GM18519 (cell line): ENCODE measurements around the gene SMYD3.

Source experiments
- ATAC-seq: cut with Tn5 transposase; IDR thresholded peaks from one replicate; pipeline ENCODE4 v1.9.1; 2021; ENCODE audit warnings: mild to moderate bottlenecking, moderate library complexity; ENCODE audit not compliant: unreplicated experiment, low FRiP score

The SMYD3 gene

DNA sequence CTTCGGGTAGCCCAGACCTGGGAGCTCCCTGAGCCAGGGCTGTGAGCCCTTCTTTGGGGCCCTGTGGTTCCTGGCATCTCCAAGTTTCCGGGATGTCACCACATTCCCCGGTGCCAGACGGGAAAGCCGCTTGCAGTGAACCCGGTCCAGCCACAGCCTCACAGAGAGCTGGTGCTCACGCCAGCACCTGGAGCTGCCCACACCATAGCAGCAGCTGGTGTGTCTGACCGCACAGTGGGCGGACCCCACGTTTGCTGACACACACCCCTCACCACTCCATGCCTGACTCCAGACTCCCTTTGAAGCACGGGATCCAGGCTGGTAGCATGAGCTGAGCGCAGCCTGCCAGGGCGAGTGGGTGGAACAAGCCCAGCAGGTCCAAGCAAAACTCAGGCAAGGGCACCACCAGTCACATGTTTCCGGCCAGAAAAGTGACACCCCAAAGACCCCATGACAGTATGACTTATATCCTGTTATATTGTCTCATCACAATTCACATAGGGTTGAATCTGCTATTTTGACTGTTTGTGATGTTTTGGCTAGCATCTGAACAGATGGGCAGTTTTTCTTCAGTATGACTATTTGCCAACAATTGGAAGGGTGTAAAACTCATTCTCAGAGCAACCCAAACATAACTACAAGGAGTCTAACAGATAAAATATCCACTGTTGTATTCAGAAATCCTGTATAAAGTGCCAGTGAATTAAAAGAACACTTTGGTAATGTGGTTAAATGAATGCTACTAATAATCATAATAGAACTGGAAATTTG, 285.4 kb downstream of the SMYD3 start:
- ATAC-seq: no peak

DNA sequence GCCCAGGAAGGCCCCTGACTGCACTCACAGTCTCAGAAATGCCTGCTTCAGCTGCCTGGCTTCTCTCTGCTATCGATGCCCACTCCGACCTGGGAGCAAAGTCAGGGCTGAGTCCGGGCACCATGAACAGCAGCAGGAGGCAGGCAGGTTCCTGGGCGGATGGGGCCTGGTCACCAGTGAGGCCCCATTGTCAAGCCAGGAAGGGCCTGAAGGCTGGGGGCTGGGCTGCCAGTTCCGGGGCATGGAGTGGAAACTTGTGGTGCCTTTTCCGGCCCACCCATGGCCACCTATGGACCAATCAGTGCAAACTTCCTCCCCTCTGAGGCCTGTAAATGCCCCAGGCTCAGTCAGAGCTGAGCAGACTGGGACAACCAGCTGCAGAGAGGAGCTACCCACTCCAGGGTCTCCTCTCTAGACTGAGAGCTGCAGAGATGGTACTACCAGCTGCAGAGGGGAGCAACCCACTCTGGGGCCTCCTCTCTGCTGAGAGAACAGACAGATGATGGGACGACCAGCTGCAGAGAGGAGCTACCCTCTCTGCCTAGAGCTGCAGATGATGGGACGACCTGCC, 286.5 kb downstream of the SMYD3 start:
- no peak for ATAC-seq

DNA sequence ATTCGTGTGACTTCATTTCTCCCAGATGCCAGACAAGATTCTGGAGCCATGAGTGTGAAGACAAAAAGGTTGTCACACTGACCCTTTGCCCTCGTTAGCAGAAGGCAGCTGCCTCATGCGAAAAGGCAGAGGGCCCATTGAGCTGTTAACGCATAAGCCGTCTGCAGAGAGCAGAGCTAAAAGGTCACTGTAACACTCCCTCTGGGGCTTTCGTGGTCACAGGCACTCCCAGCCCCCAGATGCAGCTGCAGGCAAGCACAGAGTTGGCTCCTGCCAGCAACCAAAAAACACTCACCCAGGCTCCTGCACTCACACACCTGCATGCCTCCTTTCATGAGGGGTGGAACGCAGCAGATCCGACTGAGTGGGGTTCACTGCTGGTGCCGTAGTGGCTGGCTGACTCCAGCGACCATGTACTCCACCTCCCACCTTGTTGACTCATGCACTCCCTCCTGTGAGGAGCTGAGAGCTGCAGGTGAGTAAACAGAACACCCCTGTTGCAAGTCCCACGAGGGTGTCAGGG, 287.5 kb downstream of the SMYD3 start:
- no peak for ATAC-seq

DNA sequence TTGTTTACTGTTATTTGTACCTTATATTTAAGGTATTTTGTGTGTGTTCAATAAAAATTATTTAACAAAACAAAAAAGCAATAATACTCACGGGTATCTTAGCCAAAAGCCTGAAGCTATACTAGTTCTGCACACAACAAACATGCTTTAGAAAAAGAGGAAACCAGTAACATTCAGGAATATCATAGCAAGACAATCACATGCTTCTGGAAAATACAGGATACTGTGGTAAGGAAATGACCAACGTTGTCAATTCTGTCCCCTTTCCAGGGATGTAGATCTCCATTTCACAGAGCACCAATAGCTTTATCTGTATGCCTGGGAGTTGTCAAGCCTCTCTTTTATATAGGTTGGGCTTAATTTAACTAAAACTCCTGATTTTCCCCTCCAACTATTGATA, 288.4 kb downstream of the SMYD3 start:
- ATAC-seq: no peak

DNA sequence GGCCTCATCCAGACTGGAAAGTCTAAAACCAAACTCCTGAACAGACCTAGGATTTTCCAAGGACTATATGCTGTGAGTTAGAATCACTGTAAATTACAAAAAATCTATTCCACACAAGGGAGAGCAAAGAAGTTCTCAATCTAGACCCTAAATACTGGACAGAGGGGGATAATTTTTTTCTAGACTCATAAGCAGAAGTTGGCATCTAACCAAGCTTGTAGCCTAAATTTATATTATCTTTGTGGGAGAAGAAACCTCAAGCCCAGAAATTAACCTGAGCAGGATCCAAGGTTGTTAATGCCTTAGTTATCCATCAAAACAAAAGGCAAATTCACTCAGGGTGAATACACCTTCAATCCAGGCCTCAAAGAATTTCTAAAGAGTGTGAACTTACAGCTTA, 290.2 kb downstream of the SMYD3 start:
- ATAC-seq: no peak

DNA sequence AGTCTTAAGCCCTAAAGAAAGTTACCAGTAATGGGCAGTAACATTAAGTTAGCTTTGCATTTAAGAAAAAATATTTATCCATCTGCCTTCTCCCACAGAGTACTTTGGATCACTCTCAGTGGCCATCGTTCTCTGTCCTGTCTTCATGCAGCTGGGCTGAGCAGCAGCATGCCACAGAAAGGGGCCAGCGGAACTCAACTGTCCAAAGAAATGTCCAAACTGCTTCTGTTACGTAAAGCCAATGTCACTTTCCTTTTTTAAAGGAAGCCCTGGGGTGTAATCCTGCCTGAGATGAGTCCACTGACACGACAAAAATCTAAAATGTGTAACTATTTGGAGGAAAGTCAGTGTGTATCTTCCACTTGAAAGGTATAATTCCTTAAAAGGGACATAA, 291.6 kb downstream of the SMYD3 start:
- ATAC-seq: no peak

DNA sequence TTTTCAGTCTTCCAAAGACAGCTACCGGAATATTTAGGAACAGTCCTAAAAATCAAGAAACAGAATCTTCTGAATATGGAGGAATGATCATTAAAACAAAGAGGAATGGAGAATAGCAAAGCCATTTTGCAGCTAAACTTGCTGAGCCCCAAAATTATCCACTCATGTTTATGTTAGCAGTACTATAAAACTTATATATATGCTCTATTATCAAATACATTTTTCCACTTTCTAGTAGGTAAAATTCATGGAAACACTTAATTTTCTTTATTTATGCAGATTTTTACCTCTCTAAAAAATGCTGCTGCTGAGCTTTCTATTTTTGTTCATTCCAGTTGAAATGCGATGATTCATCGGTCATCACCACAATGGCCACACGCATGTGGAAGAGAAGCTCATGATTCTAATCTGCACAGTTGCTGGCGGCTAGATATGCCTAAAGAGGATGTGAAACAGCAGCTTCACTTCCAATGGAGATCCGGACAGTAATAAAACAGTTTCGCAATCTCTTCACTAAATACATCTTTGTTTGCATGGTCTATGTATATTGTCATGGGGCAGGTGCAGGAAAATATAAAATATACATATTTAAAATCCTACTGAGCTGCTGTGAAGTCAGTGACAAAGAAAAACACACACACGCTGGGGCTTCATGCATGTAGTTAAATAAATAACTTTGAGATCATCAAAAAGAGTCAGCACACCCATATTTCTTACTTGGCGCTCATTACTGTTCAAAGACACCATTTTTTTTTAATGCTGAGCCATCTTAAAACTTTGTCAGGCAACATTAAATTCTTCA, 292.2 kb downstream of the SMYD3 start:
- peak; percentile 97 for ATAC-seq

DNA sequence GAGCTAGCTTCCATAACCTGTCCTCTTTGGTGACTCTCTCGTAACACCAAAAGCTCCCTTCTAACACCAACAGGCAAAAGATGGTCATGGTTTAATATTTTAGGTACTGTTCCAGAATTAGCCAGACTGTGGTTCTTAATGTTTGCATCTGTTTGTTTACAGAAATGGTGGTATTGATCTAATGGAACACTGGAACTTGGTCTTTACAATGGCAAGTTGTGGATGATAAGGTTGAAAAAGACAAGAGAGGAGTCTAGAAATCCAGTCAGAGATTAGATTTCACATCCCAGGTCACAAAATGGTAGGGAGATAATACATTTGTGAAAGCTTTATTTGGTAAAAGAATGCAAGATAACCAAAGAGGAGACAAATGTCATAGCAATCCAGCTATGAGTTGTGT, 293.1 kb downstream of the SMYD3 start:
- no peak for ATAC-seq

DNA sequence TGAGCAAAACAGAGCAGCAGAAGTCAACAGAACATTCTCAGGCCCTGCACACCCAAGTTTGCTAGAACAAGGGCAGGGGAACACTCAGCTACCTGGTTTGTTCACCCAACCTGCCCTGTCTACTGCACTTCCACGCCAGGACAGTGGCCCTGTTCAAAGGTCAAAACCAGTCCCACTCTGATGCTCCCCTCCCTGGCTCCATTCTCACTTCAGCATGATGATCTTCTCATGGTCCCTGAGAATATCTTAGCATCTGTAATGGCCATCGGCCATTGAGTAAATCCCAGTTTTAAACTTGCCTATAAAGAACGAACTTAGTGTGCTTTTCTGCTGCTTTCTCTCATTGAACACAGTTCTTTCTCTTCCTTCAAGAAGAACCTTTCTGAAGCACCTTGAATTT, 293.6 kb downstream of the SMYD3 start:
- ATAC-seq: no peak

DNA sequence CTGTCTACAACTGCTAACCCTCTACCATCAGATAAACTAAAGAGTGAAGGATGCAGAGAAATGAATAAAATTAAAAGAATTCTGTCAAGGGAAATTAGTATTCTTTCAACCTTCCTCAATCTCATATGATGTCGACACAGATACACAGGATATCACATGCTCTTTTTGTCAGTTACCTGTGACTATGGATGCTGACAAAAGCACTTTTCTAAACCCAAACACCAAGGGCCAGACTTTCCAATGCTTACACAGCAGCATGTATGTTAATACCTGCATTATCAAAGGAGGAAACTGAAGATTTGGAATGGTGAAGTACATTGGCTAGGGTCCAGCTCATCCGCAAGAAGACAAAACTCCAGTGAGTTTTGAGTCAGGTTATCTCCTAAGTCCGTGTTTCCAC, 294.0 kb downstream of the SMYD3 start:
- ATAC-seq: no peak

DNA sequence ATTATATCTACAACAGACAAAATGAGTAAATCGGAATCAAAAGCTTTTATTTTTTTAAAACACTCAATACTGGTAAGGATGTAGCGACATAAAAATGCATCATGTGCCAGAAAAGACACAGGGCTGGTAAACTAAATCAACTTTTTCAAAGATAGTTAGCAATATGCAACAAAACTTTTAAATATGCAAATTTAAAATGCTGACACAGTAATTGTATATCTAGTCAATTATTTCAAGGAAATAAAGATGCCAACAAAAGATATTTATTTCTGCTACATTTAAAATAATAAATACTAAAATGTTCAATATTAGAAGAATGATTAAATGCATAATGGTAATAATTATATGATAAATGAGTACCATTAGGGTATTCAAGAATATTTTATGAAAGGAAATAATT, 295.1 kb downstream of the SMYD3 start:
- no peak for ATAC-seq

DNA sequence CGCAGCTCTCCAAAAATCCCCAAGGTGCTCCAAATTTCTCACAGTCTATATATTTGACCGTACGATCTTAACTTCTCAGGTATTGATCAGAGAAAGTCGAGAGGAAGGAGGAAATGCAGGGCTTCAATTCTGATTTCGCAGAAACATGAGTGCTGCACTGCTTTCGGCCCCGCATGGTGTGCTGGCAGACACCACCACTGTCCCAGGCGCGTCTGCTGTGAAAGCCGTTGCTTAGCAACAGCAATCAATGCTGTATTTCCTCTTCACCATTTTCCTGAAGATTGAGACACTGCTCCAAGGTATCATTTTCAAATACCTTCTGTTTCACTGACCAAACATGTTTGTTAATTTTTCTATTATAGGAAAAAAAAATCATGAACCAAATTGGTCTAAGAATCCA, 296.3 kb downstream of the SMYD3 start:
- no peak for ATAC-seq

DNA sequence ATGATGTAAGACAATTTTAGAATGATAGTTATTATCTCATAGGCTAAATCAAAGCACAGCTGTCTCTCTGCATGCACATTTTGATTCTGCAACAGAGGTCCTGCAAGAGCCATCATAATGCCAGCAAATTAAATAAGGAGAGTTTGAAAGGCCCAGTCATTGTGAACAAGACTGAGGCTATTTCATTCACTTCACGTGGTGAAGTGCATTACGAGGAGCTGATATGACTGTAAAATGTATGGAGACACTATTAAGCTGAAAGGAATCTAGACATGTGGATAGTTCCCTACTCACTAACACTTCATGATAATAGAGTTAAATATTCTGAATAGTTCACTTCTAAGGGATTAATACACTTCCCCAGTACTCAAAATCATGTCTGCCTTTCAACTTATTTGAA, 299.0 kb downstream of the SMYD3 start:
- no peak for ATAC-seq

DNA sequence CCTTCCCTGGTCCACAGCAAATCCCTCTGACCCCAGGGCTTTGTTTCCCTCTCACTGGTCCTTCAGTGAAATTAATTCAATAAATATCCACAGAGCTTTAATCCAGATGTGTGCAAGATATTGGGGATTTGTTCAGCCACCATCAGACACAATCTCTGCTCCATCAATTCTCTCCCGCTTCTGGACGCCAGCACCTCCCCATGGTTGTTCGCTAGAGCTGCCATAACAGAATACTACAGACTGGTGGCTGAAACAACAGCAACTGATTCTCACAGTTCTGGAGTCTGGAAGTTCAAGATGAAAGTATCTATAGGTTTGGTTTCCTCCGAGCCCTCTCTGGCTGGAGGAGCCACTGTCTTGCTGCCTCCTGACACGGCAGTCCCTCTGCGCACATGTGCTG, 303.9 kb downstream of the SMYD3 start:
- ATAC-seq: no peak

DNA sequence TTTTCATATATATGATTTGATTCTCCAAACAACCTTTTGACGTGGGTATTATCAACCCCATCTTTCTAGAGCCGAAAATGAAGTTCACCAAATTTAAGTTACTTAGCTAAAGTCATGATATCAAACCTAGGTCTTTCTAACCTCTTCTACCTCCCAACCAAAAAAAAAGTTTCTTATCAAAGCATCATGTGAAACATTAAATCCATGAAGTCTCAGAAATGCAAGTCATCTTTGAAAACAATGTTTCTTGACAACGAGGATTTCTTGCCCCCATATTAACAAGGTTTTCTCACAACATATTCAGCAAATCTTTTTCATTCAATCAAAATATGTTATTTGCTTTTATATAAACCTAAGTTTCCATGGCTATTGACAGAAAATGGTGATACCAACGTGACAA, 306.3 kb downstream of the SMYD3 start:
- ATAC-seq: no peak

DNA sequence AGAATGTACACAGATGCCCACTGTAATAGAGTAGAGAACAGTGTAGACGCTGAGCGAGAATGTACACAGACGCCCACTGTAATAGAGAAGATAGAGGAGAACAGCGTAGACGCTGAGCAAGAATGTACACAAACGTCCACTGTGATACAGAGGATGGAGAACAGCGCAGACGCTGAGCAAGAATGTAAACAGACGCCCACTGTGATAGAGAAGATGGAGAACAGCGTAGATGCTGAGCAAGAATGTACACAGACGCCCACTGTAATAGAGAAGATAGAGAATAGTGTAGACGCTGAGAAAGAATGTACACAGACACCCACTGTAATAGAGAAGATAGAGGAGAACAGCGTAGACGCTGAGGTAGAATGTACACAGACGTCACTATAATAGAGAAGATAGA, 306.9 kb downstream of the SMYD3 start:
- no peak for ATAC-seq

DNA sequence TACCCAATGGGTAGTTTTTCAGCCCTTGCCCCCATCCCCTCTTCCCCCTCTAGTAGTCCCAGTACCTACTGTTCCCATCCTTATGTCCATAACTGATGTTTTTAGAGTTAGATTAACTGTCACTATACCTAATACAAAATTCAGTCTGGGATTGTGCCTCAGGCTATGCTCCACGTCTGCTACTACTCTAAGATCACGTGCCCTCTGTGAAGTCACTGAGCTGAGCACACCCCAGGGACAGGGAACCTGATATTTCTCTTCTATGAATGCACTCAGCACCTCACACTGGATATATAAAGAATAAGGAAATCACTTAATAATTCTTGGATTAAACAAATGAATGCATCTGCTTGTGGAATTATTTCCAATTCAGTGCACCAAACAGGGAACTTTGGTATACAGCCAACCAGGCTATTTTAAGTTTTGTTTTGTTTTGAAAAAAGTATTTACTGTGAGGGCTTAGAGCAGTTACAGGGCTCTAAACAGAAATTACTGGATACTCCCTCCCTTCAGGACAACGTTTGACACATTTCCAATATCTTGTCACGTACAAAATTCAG, 307.9 kb downstream of the SMYD3 start:
- no peak for ATAC-seq

DNA sequence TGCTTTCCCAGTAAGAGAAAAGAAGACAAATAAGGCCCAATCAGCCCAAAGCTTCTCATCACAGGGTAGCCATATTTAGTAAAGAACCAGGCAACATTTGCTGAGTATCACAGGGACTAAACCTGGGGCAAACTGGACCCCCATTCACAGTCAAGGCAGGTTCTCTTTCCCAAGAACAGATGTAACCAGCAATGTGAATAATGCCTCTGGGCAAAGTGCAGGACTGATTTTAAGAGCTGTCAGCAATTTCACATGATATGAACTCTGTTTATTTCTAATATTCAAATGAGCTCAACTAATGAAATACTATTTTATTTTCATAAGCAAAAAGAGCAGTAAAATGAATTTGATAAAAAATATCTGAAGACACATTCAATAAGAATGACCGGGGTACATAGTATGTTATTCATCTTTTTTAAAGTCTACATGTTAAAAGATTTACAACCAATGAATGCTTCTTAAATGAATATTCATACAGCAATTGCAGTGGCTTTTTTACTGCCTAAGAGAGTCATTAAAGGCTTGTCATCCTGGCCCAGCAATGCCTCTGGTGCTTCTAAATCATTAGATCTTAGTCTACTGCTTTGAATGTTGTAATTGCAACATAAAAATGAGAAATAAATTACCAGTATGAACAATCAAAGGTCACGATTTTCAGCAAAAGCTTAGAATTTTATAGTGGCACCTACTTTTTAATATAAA, 308.8 kb downstream of the SMYD3 start:
- no peak for ATAC-seq

DNA sequence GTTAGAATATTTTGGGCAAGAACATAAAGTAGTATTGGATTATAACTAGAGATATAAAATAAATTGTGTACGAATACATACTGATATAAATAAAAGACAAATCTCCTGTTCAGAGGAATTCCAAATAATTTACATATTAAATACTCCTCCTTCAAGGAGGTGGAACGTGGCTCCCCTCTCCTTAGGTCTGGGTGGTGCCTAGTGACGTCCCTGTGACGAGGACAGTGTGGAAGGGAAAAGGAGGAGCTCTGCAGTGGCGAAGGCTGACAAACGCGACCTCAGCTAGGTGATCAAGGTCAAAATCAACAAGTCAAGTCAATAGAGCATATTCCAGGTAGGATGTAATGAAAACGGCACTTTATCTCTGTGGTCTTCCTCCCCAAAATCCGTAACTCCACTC, 310.0 kb downstream of the SMYD3 start:
- no peak for ATAC-seq

DNA sequence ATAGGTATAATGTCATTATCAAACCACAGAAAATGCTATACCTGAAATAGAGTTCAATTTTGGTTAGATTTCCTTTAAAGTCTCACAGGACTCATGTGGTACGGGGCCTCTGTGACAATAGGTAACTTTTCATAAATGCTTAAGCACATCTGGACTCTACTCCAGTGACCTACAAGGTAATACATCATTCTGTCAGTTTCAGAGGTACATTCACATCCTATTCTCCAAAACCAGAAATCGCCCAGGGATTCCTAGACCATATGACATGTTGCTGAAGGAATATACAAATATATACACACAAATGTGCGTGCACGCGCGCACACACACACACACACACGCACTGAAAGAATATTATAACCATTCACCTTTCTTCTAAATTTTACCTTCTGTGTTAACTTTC, 311.8 kb downstream of the SMYD3 start:
- ATAC-seq: no peak

DNA sequence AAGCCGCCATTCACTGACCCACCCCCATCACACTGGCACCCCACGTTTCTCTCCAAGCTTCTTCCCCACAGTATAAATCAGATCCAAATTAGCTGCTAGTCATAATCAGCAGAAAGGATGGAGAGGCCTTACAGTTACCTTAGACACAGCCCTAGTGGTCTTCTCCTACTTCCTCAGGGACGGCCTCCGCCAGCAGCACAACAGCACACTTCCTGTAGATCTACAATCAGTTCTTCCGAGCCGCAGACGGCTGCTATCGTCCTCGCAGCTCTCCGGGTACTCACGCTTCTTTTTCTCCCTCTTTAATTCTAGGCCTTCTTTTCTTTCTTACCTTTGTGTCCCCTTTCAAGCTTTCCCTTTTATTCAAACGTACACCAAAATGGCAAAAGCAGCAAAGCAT, 313.5 kb downstream of the SMYD3 start:
- no peak for ATAC-seq
